Activated naive CD8-positive, alpha-beta T cell treated with anti-CD3 and anti-CD28 coated beads, Interleukin-2, amount 50 U/mL, for 24 hours (primary cell): ENCODE data around the gene CDK5.

Experiments
- ATAC-seq: fragments of 150-1000 bp; cut with Tn5 transposase; one replicate; pipeline ENCODE4 v1.10.0; 2021
- DNase-seq: peaks from one replicate; pipeline ENCODE4 v3.0.0; 2021
- H3K27ac Mint-ChIP-seq: one replicate; pipeline ENCODE4 v1.8.0; 2021; ENCODE audit warnings: mild to moderate bottlenecking, mixed read lengths
- H3K27me3 Mint-ChIP-seq: one replicate; pipeline ENCODE4 v1.8.0; 2021; ENCODE audit warnings: mixed read lengths
- H3K36me3 Mint-ChIP-seq: one replicate; pipeline ENCODE4 v1.8.0; 2021; ENCODE audit warnings: low read depth, mixed read lengths
- H3K4me1 Mint-ChIP-seq: one replicate; pipeline ENCODE4 v1.8.0; 2021; ENCODE audit warnings: mixed read lengths
- H3K4me3 Mint-ChIP-seq: one replicate; pipeline ENCODE4 v1.8.0; 2021; ENCODE audit warnings: mild to moderate bottlenecking, moderate library complexity, mixed read lengths
- H3K9me3 Mint-ChIP-seq: one replicate; pipeline ENCODE4 v1.8.0; 2021; ENCODE audit warnings: mixed read lengths

Gene CDK5

DNA sequence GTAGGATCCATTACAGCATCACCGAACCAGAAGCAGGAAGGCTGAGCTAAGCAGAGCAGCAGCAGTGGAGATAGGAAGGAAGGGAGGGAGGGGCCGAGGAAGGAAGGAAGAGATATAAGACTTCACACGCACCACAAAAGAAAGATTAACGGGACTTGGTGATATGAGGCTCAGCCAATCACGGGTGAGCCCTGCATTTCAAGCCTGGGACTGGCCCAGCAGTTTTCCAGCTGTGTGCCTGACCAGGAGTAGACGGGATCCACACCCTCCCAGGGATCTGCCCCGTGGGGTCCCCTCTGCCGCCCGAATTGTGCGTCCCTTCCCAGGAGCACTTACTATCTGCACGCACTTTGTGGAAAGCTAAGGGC lies 49.6 kb downstream of the CDK5 start:
- ATAC-seq (no peak), DNase-seq (no peak)
- H3K4me3 Mint-ChIP-seq = peak overlapping the region; percentile 73
- no peaks in the 10 kb centered on the region for H3K27me3 Mint-ChIP-seq
- H3K4me1 Mint-ChIP-seq = peaks cover 42% of the 10 kb centered on the region
- H3K36me3 Mint-ChIP-seq = no peaks in the 10 kb centered on the region
- H3K27ac Mint-ChIP-seq = peak overlapping the region; percentile 8
- H3K9me3 Mint-ChIP-seq = no peaks in the 10 kb centered on the region

DNA sequence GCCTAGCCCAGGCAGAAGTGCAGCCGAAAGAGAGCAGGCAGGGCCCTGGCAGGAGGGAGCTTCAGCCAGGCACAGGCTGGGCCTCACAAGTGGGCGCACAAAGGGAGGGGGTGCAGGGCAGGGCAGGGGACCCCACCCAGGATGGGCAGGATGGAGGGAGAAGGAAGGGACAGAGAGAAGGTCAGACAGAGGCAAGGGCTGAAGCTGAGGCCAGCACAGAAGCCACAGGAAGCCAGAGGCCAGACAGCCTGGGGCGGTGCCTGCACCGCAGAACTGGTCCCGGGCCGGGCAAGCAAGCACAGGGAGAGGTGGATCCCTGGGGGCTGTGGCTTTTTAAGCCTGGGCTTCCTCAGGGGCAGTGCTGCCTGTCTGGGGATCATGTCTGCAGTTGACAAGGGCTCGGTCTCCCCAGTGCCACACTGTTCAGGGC lies 50.2 kb downstream of the CDK5 start:
- no peak for ATAC-seq
- DNase-seq = no peak
- H3K27ac Mint-ChIP-seq = no peak overlapping the region
- peak overlapping the region; percentile 73 for H3K4me3 Mint-ChIP-seq
- no peaks in the 10 kb centered on the region for H3K9me3 Mint-ChIP-seq
- peaks cover 38% of the 10 kb centered on the region for H3K4me1 Mint-ChIP-seq
- no peaks in the 10 kb centered on the region for H3K36me3 Mint-ChIP-seq
- no peaks in the 10 kb centered on the region for H3K27me3 Mint-ChIP-seq

DNA sequence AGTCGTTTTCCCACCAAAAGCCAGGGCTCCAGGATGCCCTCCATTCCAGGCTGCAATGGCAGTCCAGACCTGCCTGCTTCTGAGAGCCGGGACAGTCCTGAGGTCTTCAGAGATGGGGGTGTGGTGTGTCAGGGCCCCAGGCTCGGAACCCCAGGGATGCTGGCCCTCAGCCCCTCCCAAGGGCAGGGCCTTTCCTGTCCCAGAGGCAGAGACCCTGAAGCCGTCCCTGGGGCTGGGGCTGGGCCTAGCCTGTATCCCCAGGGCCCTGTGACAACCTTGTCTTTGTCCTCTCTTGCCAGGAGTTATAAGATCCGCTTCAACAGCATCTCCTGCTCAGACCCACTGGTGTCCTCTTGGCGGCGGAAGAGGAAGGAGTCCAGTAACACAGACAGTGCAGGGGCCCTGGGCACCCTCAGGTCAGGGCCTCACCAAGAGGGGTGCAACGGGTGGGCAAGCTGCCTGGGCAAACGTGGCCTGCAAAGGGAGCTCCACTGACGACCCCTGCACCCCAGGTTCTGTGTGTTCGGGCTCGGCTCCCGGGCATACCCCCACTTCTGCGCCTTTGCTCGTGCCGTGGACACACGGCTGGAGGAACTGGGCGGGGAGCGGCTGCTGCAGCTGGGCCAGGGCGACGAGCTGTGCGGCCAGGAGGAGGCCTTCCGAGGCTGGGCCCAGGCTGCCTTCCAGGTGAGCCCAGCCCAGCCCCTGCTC lies 51.0 kb downstream of the CDK5 start:
- DNase-seq = no peak
- ATAC-seq = no peak
- Mint-ChIP-seq H3K4me3 (no peak overlapping the region), H3K9me3 (no peaks in the 10 kb centered on the region), H3K27ac (no peak overlapping the region), H3K36me3 (no peaks in the 10 kb centered on the region), H3K4me1 (peaks cover 31% of the 10 kb centered on the region), H3K27me3 (no peaks in the 10 kb centered on the region)

DNA sequence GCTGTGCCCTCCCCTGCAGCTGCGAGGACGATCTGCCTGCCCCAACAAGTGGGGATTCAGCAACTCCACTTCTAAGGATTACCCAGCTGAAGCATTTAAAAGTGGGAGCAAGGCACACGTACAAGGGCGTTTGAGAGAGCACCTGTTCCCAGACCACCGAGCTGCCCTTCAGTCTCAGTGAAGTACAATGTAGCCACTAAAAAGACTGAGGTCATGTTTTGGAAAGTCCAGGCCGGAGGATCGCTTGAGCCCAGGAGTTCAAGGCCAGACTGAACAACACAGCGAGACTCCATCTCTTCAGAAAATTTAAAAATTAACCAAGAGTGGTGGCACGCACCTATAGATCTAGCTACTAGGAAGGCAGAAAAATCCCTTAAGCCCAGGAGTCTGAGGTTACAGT lies 52.1 kb downstream of the CDK5 start:
- ATAC-seq = no peak
- H3K4me1 Mint-ChIP-seq = peaks cover 21% of the 10 kb centered on the region
- no peak for DNase-seq
- H3K27ac Mint-ChIP-seq = no peak overlapping the region
- H3K36me3 Mint-ChIP-seq = no peaks in the 10 kb centered on the region
- no peaks in the 10 kb centered on the region for H3K9me3 Mint-ChIP-seq
- no peaks in the 10 kb centered on the region for H3K27me3 Mint-ChIP-seq
- no peak overlapping the region for H3K4me3 Mint-ChIP-seq
